ENCODE results near the gene CTTN. TPM values are rescaled to one million over a fixed set of nuclear protein-coding genes. Genes with fewer than 3 reads are reported as not detected.

Gene CTTN
- total RNA-seq, 1 experiment from 2014 or later: 448 TPM

DNA sequence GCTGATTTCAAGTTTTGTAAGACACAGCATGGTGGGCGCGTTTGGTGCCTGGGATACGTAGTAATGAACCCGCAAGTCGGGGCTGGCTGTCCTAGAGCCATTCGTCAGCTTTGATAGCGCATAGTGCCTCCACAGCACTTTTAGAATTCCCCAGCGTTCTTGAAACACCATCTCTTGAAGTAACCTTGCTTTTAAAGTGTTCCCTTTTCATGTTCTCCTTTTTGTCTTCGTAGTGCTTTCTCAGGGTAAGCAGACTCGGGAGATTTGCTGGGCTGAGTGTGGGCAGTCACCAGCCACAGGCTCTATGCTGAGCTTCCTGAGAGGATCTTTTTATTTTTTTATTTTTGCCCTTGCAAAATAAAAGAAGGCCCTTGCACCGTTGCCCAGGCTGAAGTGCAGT, 39.6 kb upstream of the CTTN start:
- no peaks in the 10 kb centered on the region for H3K27me3 Mint-ChIP-seq (ENCODE audit: unreplicated experiment)
- H3K27ac Mint-ChIP-seq (ENCODE audit: unreplicated experiment): no peak overlapping the region
- no peak overlapping the region for H3K4me3 Mint-ChIP-seq (ENCODE audit: low read depth, unreplicated experiment)
- no peaks in the 10 kb centered on the region for H3K9me3 Mint-ChIP-seq (ENCODE audit: low read depth, unreplicated experiment)
- DNase-seq: no peak
- BruUV-seq (replicated peaks): no TSS peak
- CTCF ChIA-PET: no interaction called here
- no peaks in the 10 kb centered on the region for H3K4me1 Mint-ChIP-seq (ENCODE audit: low read depth, unreplicated experiment)
- intact Hi-C loops (cut with micrococcal nuclease; ENCODE audit: unreplicated experiment): no loop called here
- peaks cover 48% of the 10 kb centered on the region for H3K36me3 Mint-ChIP-seq (ENCODE audit: insufficient read depth, unreplicated experiment)
- TF ChIP-seq CTCF (IDR thresholded peaks at IDR 0.05; ENCODE audit: unreplicated experiment): no peak

GRCh38 chr11:70359451-70360205, 38.7 kb upstream of the CTTN start:
- no peak for DNase-seq
- no peaks in the 10 kb centered on the region for H3K27me3 Mint-ChIP-seq (ENCODE audit: unreplicated experiment)
- H3K36me3 Mint-ChIP-seq (ENCODE audit: insufficient read depth, unreplicated experiment): peaks cover 49% of the 10 kb centered on the region
- CTCF ChIA-PET: no interaction called here
- no peak overlapping the region for H3K27ac Mint-ChIP-seq (ENCODE audit: unreplicated experiment)
- H3K4me1 Mint-ChIP-seq (ENCODE audit: low read depth, unreplicated experiment): no peaks in the 10 kb centered on the region
- intact Hi-C loops (cut with micrococcal nuclease; ENCODE audit: unreplicated experiment): loop anchor here (10.0 kb wide), 1 partner anchor 95 kb away; no protein-coding TSS in a partner anchor
- H3K4me3 Mint-ChIP-seq (ENCODE audit: low read depth, unreplicated experiment): no peak overlapping the region
- no TSS peak for BruUV-seq (replicated peaks)
- TF ChIP-seq CTCF (IDR thresholded peaks at IDR 0.05; ENCODE audit: unreplicated experiment): no peak
- H3K9me3 Mint-ChIP-seq (ENCODE audit: low read depth, unreplicated experiment): no peaks in the 10 kb centered on the region

GRCh38 chr11:70360211-70360610, 38.1 kb upstream of the CTTN start:
- DNase-seq: no peak
- CTCF ChIA-PET: no interaction called here
- no peak for TF ChIP-seq CTCF (IDR thresholded peaks at IDR 0.05; ENCODE audit: unreplicated experiment)
- no TSS peak for BruUV-seq (replicated peaks)
- Mint-ChIP-seq H3K9me3 (ENCODE audit: low read depth, unreplicated experiment) (no peaks in the 10 kb centered on the region), H3K4me3 (ENCODE audit: low read depth, unreplicated experiment) (no peak overlapping the region), H3K4me1 (ENCODE audit: low read depth, unreplicated experiment) (no peaks in the 10 kb centered on the region), H3K36me3 (ENCODE audit: insufficient read depth, unreplicated experiment) (peaks cover 49% of the 10 kb centered on the region), H3K27me3 (ENCODE audit: unreplicated experiment) (no peaks in the 10 kb centered on the region), H3K27ac (ENCODE audit: unreplicated experiment) (no peak overlapping the region)
- intact Hi-C loops (cut with micrococcal nuclease; ENCODE audit: unreplicated experiment): loop anchor here (10.0 kb wide), 1 partner anchor 95 kb away; no protein-coding TSS in a partner anchor

DNA sequence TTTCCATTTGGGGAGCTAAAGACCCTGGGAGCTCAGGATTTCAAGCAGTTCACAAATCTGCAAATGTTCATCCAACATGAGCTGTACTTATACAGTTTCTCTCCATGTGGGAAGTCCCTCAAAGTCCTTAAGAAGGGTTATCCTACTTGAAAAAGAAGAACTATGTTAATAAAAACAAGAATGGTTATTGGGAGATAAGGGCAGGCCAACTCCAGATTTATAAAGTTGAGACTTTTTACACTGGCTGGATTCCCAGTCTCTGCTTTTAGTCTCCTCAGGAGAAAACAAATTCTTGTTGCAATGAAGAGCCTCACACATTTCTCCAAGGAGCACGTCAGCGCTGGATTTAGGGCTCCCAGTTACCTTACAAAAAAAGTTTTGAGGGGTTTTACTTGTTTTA, 34.2 kb upstream of the CTTN start:
- CTCF ChIA-PET: no interaction called here
- Mint-ChIP-seq H3K4me1 (ENCODE audit: low read depth, unreplicated experiment) (no peaks in the 10 kb centered on the region), H3K36me3 (ENCODE audit: insufficient read depth, unreplicated experiment) (peaks cover 33% of the 10 kb centered on the region), H3K27ac (ENCODE audit: unreplicated experiment) (no peak overlapping the region), H3K9me3 (ENCODE audit: low read depth, unreplicated experiment) (no peaks in the 10 kb centered on the region), H3K4me3 (ENCODE audit: low read depth, unreplicated experiment) (no peak overlapping the region), H3K27me3 (ENCODE audit: unreplicated experiment) (no peaks in the 10 kb centered on the region)
- no peak for DNase-seq
- no peak for TF ChIP-seq CTCF (IDR thresholded peaks at IDR 0.05; ENCODE audit: unreplicated experiment)
- BruUV-seq (replicated peaks): no TSS peak
- intact Hi-C loops (cut with micrococcal nuclease; ENCODE audit: unreplicated experiment): loop anchor here (10.0 kb wide), 1 partner anchor 99 kb away; no protein-coding TSS in a partner anchor

Data from Calu3 (cell line).